Measurements from ENCODE around the gene TRAF5.

Gene TRAF5

DNA sequence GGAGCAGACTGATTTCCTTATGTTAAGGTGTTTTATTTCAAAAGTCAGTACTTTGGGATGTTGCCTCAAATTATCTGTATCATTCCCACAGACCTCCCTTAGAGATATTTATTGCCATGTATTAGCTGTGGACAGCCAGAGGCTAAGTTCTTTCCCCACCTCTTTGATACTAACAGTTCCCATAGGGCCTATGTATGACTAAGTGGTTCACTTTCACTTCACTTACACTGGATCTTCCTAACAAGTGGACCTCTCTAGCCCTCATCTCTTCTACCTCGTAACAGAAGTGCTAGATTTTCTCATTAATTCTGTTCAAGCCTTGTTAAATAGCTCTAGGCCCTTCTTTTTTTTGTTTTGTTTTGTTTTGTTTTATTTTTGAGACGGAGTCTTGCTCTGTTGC is 6.2 kb downstream of the TRAF5 start:
- peaks cover 73% of the 10 kb centered on the region for H3K4me1 ChIP-seq (ENCODE audit: low read length)
- peaks cover 32% of the 10 kb centered on the region for H3F3A ChIP-seq (ENCODE audit: insufficient read depth, low read length)
- no peaks in the 10 kb centered on the region for H3K9me3 ChIP-seq (replicated peaks; ENCODE audit: insufficient read depth, low read length)
- no peak overlapping the region for H3K27ac ChIP-seq (ENCODE audit: low read length)
- H3K27me3 ChIP-seq (replicated peaks; ENCODE audit: insufficient read depth, low read length) = no peaks in the 10 kb centered on the region
- H3K79me2 ChIP-seq (ENCODE audit: low read length) = peaks cover 72% of the 10 kb centered on the region
- no peak overlapping the region for H3K9ac ChIP-seq (ENCODE audit: low read length)
- no peaks in the 10 kb centered on the region; the same call in 1 of the 2 replicates for H4K20me1 ChIP-seq (ENCODE audit: insufficient read depth, low read length)
- H3K4me2 ChIP-seq (ENCODE audit: low read depth, low read length) = no peak overlapping the region
- no peak for TF ChIP-seq EZH2phosphoT487 (IDR thresholded peaks at IDR 0.05; ENCODE audit: low read length)
- TF ChIP-seq, protein P1, sequence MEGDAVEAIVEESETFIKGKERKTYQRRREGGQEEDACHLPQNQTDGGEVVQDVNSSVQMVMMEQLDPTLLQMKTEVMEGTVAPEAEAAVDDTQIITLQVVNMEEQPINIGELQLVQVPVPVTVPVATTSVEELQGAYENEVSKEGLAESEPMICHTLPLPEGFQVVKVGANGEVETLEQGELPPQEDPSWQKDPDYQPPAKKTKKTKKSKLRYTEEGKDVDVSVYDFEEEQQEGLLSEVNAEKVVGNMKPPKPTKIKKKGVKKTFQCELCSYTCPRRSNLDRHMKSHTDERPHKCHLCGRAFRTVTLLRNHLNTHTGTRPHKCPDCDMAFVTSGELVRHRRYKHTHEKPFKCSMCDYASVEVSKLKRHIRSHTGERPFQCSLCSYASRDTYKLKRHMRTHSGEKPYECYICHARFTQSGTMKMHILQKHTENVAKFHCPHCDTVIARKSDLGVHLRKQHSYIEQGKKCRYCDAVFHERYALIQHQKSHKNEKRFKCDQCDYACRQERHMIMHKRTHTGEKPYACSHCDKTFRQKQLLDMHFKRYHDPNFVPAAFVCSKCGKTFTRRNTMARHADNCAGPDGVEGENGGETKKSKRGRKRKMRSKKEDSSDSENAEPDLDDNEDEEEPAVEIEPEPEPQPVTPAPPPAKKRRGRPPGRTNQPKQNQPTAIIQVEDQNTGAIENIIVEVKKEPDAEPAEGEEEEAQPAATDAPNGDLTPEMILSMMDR (IDR thresholded peaks at IDR 0.05; ENCODE audit: low read length) = no peak
- TF ChIP-seq EZH2 (optimal IDR thresholded peaks at IDR 0.05; ENCODE audit: low read depth, low read length) = no peak
- H3K9me2 ChIP-seq (replicated peaks; ENCODE audit: insufficient read depth, low read length) = no peaks in the 10 kb centered on the region
- H3K4me3 ChIP-seq (ENCODE audit: low read length) = no peak overlapping the region
- H2AFZ ChIP-seq (ENCODE audit: low read length) = no peak overlapping the region
- DNase-seq = no peak
- H3K36me3 ChIP-seq (replicated peaks; ENCODE audit: insufficient read depth, low read length) = no peaks in the 10 kb centered on the region

DNA sequence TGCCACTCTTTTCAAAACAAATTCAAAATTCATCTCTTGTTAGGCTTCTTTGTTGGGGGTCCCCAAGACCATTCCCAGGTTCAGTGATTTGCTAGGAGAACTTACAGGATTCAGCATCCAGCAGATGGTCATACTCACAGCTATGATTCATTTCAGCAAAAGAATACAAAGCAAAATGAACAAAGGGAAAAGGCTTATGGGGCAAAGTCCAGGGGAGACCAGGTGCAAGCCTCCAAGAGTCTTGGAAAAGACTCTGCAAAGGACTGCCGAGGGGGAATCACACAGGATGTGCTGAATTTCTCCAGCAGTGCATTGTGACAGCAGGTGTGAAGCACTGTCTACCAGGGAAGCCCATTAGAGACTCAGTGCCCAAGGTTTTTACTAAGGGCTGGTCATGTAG is 7.3 kb downstream of the TRAF5 start:
- Histone ChIP-seq H3K36me3 (replicated peaks; ENCODE audit: insufficient read depth, low read length) (no peaks in the 10 kb centered on the region), H3K4me1 (ENCODE audit: low read length) (peaks cover 65% of the 10 kb centered on the region), H3K4me3 (ENCODE audit: low read length) (no peak overlapping the region), H3K4me2 (ENCODE audit: low read depth, low read length) (no peak overlapping the region), H3K79me2 (ENCODE audit: low read length) (peaks cover 69% of the 10 kb centered on the region), H3K27ac (ENCODE audit: low read length) (no peak overlapping the region), H2AFZ (ENCODE audit: low read length) (no peak overlapping the region), H3F3A (ENCODE audit: insufficient read depth, low read length) (peaks cover 29% of the 10 kb centered on the region), H3K9me2 (replicated peaks; ENCODE audit: insufficient read depth, low read length) (no peaks in the 10 kb centered on the region), H3K9me3 (replicated peaks; ENCODE audit: insufficient read depth, low read length) (no peaks in the 10 kb centered on the region), H4K20me1 (ENCODE audit: insufficient read depth, low read length) (no peaks in the 10 kb centered on the region; the same call in 1 of the 2 replicates), H3K9ac (ENCODE audit: low read length) (no peak overlapping the region), H3K27me3 (replicated peaks; ENCODE audit: insufficient read depth, low read length) (no peaks in the 10 kb centered on the region)
- TF ChIP-seq, protein P1 (IDR thresholded peaks at IDR 0.05; ENCODE audit: low read length) = no peak
- no peak for TF ChIP-seq EZH2phosphoT487 (IDR thresholded peaks at IDR 0.05; ENCODE audit: low read length)
- TF ChIP-seq EZH2 (optimal IDR thresholded peaks at IDR 0.05; ENCODE audit: low read depth, low read length) = no peak
- DNase-seq = no peak

DNA sequence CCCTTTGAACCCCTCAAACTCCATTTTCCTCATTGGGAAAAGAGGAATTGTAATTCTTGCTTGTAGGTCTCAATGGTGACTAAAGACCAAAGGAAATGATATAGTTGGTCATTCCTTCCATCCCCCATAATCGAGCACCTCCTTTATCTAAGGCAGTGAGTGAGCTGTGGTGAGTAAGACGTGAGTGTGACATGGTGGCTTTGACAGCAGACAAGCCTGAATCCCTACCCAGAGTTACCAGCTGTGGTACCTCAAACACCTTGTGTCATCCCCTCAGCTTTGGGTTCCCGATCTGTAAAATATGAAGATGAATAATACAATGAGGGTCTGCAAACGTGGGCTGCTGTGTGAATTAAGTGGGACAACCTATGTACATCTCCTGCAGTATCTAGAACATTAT is 8.4 kb downstream of the TRAF5 start:
- peak overlapping the region; percentile 34; the same call in 1 of the 2 replicates for H3K9ac ChIP-seq (ENCODE audit: low read length)
- TF ChIP-seq EZH2 (optimal IDR thresholded peaks at IDR 0.05; ENCODE audit: low read depth, low read length) (no peak), EZH2phosphoT487 (IDR thresholded peaks at IDR 0.05; ENCODE audit: low read length) (no peak)
- TF ChIP-seq, protein P1 (IDR thresholded peaks at IDR 0.05; ENCODE audit: low read length) = no peak
- no peaks in the 10 kb centered on the region for H3K9me3 ChIP-seq (replicated peaks; ENCODE audit: insufficient read depth, low read length)
- H3K36me3 ChIP-seq (replicated peaks; ENCODE audit: insufficient read depth, low read length) = no peaks in the 10 kb centered on the region
- H3F3A ChIP-seq (ENCODE audit: insufficient read depth, low read length) = peaks cover 22% of the 10 kb centered on the region
- H3K4me1 ChIP-seq (ENCODE audit: low read length) = peaks cover 65% of the 10 kb centered on the region
- no peaks in the 10 kb centered on the region for H3K27me3 ChIP-seq (replicated peaks; ENCODE audit: insufficient read depth, low read length)
- peak overlapping the region; percentile 80 for H3K27ac ChIP-seq (ENCODE audit: low read length)
- H4K20me1 ChIP-seq (ENCODE audit: insufficient read depth, low read length) = no peaks in the 10 kb centered on the region
- peak overlapping the region; percentile 86 for H3K4me2 ChIP-seq (ENCODE audit: low read depth, low read length)
- no peak overlapping the region for H3K4me3 ChIP-seq (ENCODE audit: low read length)
- no peak overlapping the region for H2AFZ ChIP-seq (ENCODE audit: low read length)
- H3K79me2 ChIP-seq (ENCODE audit: low read length) = peaks cover 70% of the 10 kb centered on the region
- no peak for DNase-seq
- no peaks in the 10 kb centered on the region for H3K9me2 ChIP-seq (replicated peaks; ENCODE audit: insufficient read depth, low read length)
